Caco-2 (cell line): Measurements from ENCODE around the gene CACNA1G. TPM values are rescaled to one million over a fixed set of nuclear protein-coding genes. Genes with fewer than 3 reads are reported as not detected.
A peak's percentile ranks its signal among the peaks of the same experiment; 100 is the strongest.

Experiments used
- BruUV-seq: library from RNA; stranded (reverse); fragments of 400-500 nt; replicated peaks from 2 replicates; lab custom pipeline; 2021; lab: Mats Ljungman, UMichigan
- CTCF ChIA-PET: fragments of 300-600 bp; sonication (Branson Sonifier 250); formaldehyde crosslinking; loops from one replicate; lab custom pipeline; 2022; ENCODE audit warnings: antibody characterized with exemption; lab: Charles Lee
- POLR2A ChIA-PET: fragments of 300-600 bp; sonication (Branson Sonifier 250); formaldehyde crosslinking; loops from one replicate; lab custom pipeline; 2022; ENCODE audit warnings: antibody characterized with exemption; lab: Charles Lee
- DNase-seq, 2 experiments: peaks; one replicate each; pipeline versions ENCODE4 v3.0.0 to v3.0.0-alpha.2; 2020 to 2022
- H3K27me3 ChIP-seq: replicated peaks from 2 replicates; pipeline ENCODE4 v1.6.0; 2011; ENCODE audit warnings: low read length; ENCODE audit not compliant: control insufficient read depth, insufficient read depth
- H3K36me3 ChIP-seq: 2 replicates; pipeline ENCODE4 v1.5.1; 2011; ENCODE audit warnings: low read length; ENCODE audit not compliant: control insufficient read depth, insufficient read depth
- H3K4me1 ChIP-seq: fragments of 250-450 bp; sonication (Bioruptor Pico); 2 replicates; pipeline ENCODE4 v1.5.1; 2020; ENCODE audit warnings: mild to moderate bottlenecking
- H3K4me3 ChIP-seq: 2 replicates; pipeline ENCODE4 v1.5.1; 2011; ENCODE audit warnings: low read depth, mild to moderate bottlenecking, control low read depth, low read length
- H3K9me3 ChIP-seq: fragments of 250-450 bp; sonication (Bioruptor Pico); 2 replicates; pipeline ENCODE4 v1.5.1; 2020; ENCODE audit warnings: mild to moderate bottlenecking, moderate library complexity
- H3K27ac Mint-ChIP-seq: one replicate; pipeline ENCODE4 v1.8.0; 2022; ENCODE audit warnings: mixed read lengths; ENCODE audit not compliant: unreplicated experiment
- H3K27me3 Mint-ChIP-seq: one replicate; pipeline ENCODE4 v1.8.0; 2022; ENCODE audit warnings: mixed read lengths; ENCODE audit not compliant: insufficient read depth, unreplicated experiment
- H3K36me3 Mint-ChIP-seq: one replicate; pipeline ENCODE4 v1.8.0; 2022; ENCODE audit warnings: mild to moderate bottlenecking, mixed read lengths; ENCODE audit not compliant: insufficient read depth, unreplicated experiment
- H3K4me1 Mint-ChIP-seq: one replicate; pipeline ENCODE4 v1.8.0; 2022; ENCODE audit warnings: low read depth, mixed read lengths; ENCODE audit not compliant: unreplicated experiment
- H3K4me3 Mint-ChIP-seq: one replicate; pipeline ENCODE4 v1.8.0; 2022; ENCODE audit warnings: mild to moderate bottlenecking, moderate library complexity, mixed read lengths; ENCODE audit not compliant: unreplicated experiment
- H3K9me3 Mint-ChIP-seq: one replicate; pipeline ENCODE4 v1.8.0; 2022; ENCODE audit warnings: mixed read lengths; ENCODE audit not compliant: unreplicated experiment
- intact Hi-C: fragments of 100-400 bp; cut with micrococcal nuclease; formaldehyde crosslinking; loops from one replicate; pipeline ENCODE4 v1.10.0; 2022; ENCODE audit not compliant: unreplicated experiment
- total RNA-seq: library from RNA; stranded (reverse); gene quantifications from 2 replicates; pipeline ENCODE4 v1.2.3, GENCODE V29; 2022
- TF ChIP-seq, protein P1 (sequence below), 2 experiments: fragments of 200-600 bp in 1 of 2; IDR thresholded peaks; 1 replicate in 1 of 2; 2 replicates in 1 of 2; pipeline versions ENCODE4 v1.5.1 to v1.8.0; 2011 to 2022; ENCODE audit warnings: antibody characterized with exemption in 1 of 2, control low read depth in 1 of 2, inconsistent platforms in 1 of 2, low read depth in 1 of 2, low read length in 1 of 2, mild to moderate bottlenecking in 1 of 2, moderate library complexity in 1 of 2; ENCODE audit not compliant: insufficient read depth in 1 of 2, severe bottlenecking in 1 of 2, unreplicated experiment in 1 of 2

Gene CACNA1G
- total RNA-seq, 1 experiment from 2014 or later = 1.4 TPM

DNA sequence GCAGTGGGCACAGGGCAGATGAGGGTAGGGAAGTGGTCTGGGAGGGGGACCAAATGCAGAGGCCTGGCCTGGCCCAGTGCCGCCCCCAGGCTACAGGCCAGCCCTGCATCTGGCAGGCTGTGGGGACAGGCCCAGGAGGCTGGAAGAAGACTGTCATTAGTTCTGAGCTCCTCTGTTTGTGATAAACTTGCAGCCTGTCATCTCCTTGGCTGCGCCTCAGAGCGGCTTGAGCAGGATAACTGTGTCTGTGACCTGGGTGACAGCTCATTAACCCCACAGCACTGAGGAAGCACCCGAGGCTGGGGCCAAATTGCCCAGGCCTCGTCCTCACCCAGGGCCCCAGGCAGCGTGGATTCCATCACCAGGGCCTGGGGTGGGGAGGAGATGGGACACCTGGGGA is 98.1 kb downstream of the CACNA1G start:
- intact Hi-C loops = no loop called here
- no peaks in the 10 kb centered on the region for H3K9me3 ChIP-seq
- ChIA-PET CTCF (interaction anchor here (0.9 to 1.5 kb wide), 3 partner anchors 20 to 36 kb away, joined by 3 to 4 read pairs (median 3); no protein-coding TSS in a partner anchor), POLR2A (no interaction called here)
- DNase-seq = peak in 1 of 2 experiments; percentile 55
- no peak overlapping the region for H3K4me3 ChIP-seq
- peaks cover 3% of the 10 kb centered on the region; the same call in 1 of the 2 replicates for H3K36me3 ChIP-seq
- Mint-ChIP-seq H3K36me3 (peaks cover 13% of the 10 kb centered on the region), H3K4me1 (peaks cover 39% of the 10 kb centered on the region), H3K4me3 (no peak overlapping the region), H3K27me3 (no peaks in the 10 kb centered on the region), H3K27ac (peak overlapping the region; percentile 22), H3K9me3 (no peaks in the 10 kb centered on the region)
- no peaks in the 10 kb centered on the region for H3K27me3 ChIP-seq
- BruUV-seq = no TSS peak
- TF ChIP-seq, protein P1, sequence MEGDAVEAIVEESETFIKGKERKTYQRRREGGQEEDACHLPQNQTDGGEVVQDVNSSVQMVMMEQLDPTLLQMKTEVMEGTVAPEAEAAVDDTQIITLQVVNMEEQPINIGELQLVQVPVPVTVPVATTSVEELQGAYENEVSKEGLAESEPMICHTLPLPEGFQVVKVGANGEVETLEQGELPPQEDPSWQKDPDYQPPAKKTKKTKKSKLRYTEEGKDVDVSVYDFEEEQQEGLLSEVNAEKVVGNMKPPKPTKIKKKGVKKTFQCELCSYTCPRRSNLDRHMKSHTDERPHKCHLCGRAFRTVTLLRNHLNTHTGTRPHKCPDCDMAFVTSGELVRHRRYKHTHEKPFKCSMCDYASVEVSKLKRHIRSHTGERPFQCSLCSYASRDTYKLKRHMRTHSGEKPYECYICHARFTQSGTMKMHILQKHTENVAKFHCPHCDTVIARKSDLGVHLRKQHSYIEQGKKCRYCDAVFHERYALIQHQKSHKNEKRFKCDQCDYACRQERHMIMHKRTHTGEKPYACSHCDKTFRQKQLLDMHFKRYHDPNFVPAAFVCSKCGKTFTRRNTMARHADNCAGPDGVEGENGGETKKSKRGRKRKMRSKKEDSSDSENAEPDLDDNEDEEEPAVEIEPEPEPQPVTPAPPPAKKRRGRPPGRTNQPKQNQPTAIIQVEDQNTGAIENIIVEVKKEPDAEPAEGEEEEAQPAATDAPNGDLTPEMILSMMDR (IDR thresholded peaks at IDR 0.05; ENCODE audit: insufficient read depth in 1 of 2, low read depth in 1 of 2, low read length in 1 of 2, severe bottlenecking in 1 of 2, unreplicated experiment in 1 of 2) = no peak
- peaks cover 31% of the 10 kb centered on the region for H3K4me1 ChIP-seq

DNA sequence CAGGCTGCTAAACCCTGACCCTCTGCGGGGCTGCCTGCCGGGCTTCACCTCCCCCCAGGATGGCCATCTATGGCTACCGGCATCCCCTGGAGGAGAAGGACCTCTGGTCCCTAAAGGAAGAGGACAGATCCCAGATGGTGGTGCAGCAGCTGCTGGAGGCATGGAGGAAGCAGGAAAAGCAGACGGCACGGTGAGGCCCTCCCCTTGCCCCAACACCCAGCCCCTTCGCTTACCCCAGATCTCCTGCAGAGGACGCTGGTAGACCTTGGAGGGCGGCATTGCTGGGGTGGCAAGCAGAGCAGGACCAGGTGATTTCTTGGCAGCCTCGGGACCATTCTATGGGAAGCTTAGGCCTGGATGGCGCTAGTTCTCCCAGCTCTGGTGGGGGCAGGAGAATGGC is 98.7 kb downstream of the CACNA1G start:
- TF ChIP-seq, protein P1 (IDR thresholded peaks at IDR 0.05; ENCODE audit: insufficient read depth in 1 of 2, low read depth in 1 of 2, low read length in 1 of 2, severe bottlenecking in 1 of 2, unreplicated experiment in 1 of 2) = no peak
- H3K27me3 ChIP-seq = no peaks in the 10 kb centered on the region
- Mint-ChIP-seq H3K4me1 (peaks cover 39% of the 10 kb centered on the region), H3K36me3 (peaks cover 13% of the 10 kb centered on the region), H3K4me3 (no peak overlapping the region), H3K9me3 (no peaks in the 10 kb centered on the region), H3K27me3 (no peaks in the 10 kb centered on the region), H3K27ac (no peak overlapping the region)
- peaks cover 31% of the 10 kb centered on the region for H3K4me1 ChIP-seq
- CTCF ChIA-PET = interaction anchor here (0.9 kb wide), 1 partner anchor 35 kb away, joined by 3 read pairs; no protein-coding TSS in a partner anchor
- no peaks in the 10 kb centered on the region for H3K9me3 ChIP-seq
- peak in 1 of 2 experiments; percentile 50 for DNase-seq
- no TSS peak for BruUV-seq
- H3K36me3 ChIP-seq = peaks cover 3% of the 10 kb centered on the region; the same call in 1 of the 2 replicates
- no peak overlapping the region for H3K4me3 ChIP-seq
- intact Hi-C loops = no loop called here
- POLR2A ChIA-PET = no interaction called here

- CTCF ChIA-PET = interaction anchor here (0.5 to 2.6 kb wide), 10 partner anchors 11 to 262 kb away, joined by 3 to 23 read pairs (median 4); partner anchors contain the start of gene CACNA1G
Measured at GRCh38 chr17:50660042-50660886, 99.7 kb downstream of the CACNA1G start.

More at GRCh38 chr17:50660042-50660886, 99.7 kb downstream of the CACNA1G start:
- H3K27me3 ChIP-seq = no peaks in the 10 kb centered on the region
- peaks cover 46% of the 10 kb centered on the region for H3K4me1 Mint-ChIP-seq
- peak in 1 of 2 experiments; percentile 54 for DNase-seq
- H3K27ac Mint-ChIP-seq = peak overlapping the region; percentile 92
- no peak overlapping the region for H3K4me3 ChIP-seq
- peaks cover 3% of the 10 kb centered on the region; the same call in 1 of the 2 replicates for H3K36me3 ChIP-seq
- no peaks in the 10 kb centered on the region for H3K9me3 ChIP-seq
- no peak overlapping the region for H3K4me3 Mint-ChIP-seq
- no peaks in the 10 kb centered on the region for H3K9me3 Mint-ChIP-seq
- H3K4me1 ChIP-seq = peaks cover 31% of the 10 kb centered on the region
- H3K27me3 Mint-ChIP-seq = no peaks in the 10 kb centered on the region
- peaks cover 13% of the 10 kb centered on the region for H3K36me3 Mint-ChIP-seq
- BruUV-seq = no TSS peak
- POLR2A ChIA-PET = interaction anchor here (0.6 to 1.0 kb wide), 3 partner anchors 24 to 175 kb away, joined by 3 to 8 read pairs (median 4); partner anchors contain the start of gene WFIKKN2
- intact Hi-C loops = loop anchor here (2.0 kb wide), 1 partner anchor 31 kb away; no protein-coding TSS in a partner anchor
- TF ChIP-seq, protein P1 (IDR thresholded peaks at IDR 0.05; ENCODE audit: insufficient read depth in 1 of 2, low read depth in 1 of 2, low read length in 1 of 2, severe bottlenecking in 1 of 2, unreplicated experiment in 1 of 2) = no peak
